Mucosa of gallbladder (tissue), 1 donor: ENCODE measurements around the gene KTI12. TPM values are rescaled to one million over a fixed set of nuclear protein-coding genes. Genes with fewer than 3 reads are reported as not detected.
"Not testable (repeated sequence)": the region's sequence is repeated elsewhere in the genome, so short reads cannot be mapped to it uniquely, and the experiment has no call there.

Experiments
- DNase-seq: peaks from one replicate; pipeline ENCODE4 v3.0.0-alpha.2; 2020; ENCODE audit warnings: low spot score
- total RNA-seq: library from RNA; stranded (reverse); gene quantifications from one replicate; pipeline ENCODE4 v1.2.1, GENCODE V29; 2021
- donor health status: DM: no; HTN: no; CAD: no.

KTI12 gene, protein sequence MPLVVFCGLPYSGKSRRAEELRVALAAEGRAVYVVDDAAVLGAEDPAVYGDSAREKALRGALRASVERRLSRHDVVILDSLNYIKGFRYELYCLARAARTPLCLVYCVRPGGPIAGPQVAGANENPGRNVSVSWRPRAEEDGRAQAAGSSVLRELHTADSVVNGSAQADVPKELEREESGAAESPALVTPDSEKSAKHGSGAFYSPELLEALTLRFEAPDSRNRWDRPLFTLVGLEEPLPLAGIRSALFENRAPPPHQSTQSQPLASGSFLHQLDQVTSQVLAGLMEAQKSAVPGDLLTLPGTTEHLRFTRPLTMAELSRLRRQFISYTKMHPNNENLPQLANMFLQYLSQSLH
- total RNA-seq = 5.9 TPM

DNA sequence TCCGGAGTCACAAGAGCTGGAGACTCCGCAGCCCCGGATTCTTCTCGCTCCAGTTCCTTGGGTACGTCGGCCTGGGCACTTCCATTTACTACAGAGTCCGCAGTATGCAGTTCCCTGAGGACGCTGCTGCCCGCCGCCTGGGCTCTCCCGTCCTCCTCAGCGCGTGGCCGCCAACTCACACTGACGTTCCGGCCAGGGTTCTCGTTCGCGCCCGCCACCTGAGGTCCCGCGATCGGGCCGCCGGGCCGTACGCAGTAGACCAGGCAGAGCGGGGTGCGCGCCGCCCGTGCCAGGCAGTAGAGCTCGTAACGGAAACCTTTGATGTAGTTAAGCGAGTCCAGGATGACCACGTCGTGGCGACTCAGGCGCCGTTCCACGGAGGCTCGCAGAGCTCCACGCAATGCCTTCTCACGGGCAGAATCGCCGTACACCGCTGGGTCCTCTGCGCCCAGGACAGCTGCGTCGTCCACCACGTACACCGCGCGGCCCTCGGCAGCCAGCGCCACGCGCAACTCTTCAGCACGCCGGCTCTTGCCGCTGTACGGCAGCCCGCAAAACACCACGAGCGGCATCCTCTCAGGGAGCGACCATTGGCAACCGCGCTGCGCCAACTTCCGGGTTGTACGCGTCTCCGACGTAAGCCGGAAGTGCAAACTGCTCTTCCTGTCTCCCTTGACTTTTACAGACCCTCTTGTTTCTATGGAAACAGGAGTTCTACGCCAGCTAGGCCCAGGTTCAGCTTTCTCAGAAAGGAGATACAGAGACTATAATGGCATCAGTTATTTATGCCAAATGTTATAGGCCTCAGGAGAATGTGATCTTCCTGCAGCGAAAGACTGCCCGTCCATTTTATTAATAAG lies at the start of gene KTI12:
KTI12 (minus strand) TSS at position 621 of the 860 bp plus-strand sequence; CDS start at position 572, 49 bp downstream.
- peak; percentile 88 for DNase-seq

- DNase-seq = no peak
These were observed 46.4 kb upstream of the KTI12 start for GRCh38 chr1:52080014-52080415.

DNA sequence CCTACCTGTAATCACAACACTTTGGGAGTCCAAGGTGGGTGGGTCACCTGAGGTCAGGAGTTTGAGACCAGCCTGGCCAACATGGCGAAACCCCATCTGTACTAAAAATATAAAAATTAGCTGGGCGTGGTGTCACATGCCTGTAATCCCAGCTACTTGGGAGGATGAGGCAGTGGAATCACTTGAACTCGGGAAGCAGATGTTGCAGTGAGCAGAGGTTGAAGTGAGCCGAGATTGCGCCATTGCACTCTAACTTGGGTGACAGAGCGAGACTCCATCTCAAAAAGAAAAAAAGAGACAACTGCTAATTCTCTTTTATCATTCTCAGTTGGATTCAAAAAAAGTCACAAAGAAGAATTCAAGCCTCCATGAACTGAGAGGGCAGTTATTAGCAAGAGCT lies 43.7 kb upstream of the KTI12 start:
- DNase-seq = not testable (repeated sequence)

DNA sequence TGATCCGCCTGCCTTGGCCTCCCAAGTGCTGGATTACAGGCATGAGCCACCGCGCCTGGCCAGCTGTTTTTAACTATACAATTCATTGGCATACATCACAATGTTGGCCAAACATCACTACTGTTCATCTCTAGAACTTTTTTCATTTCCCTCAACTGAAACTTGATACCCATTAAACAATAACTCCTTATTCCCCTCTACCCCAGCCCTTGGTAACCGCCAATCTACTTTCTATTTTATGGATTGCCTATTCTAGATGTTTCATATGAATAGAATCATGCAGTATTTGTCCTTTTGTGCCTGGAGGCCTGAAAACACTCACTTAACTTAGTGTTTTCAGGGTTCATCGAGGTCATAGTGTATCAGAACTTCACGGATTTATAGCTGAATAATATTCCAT lies 38.7 kb upstream of the KTI12 start:
- DNase-seq = no peak

DNA sequence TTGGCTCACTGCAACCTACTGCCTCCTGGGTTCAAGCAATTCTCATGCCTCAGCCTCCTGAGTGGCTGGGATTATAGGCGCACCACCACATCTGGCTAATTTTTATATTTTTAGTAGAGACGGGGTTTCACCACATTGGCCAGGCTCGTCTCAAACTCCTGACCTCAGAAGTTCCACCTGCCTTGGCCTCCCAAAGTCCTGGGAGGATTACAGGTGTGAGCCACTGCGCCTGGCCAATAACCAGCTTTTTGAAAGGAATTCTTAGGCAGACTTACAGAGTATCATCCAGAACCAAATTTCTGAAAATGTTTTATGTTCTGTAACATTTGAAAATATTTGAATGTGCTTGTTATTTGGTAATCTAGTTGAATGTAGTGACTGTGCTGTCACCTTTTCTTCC lies 37.1 kb upstream of the KTI12 start:
- no peak for DNase-seq

DNA sequence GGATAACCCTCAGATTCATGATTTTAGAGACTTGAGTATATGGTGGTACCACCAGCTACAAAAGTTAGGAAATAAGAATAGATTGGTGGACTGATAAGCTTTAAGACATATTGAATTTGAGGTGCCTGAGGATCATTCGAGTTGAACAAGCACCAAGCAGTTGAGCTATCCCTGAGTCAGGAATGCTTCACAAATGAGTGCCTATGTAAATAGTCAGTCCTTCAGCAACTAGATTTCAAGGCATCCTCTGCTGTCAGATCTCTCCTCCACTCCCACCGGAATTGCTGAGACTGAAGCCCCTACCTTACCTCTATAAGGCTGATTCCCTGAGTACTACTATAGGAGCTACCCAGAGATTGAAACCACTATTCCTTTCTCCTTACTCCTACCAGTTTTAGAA lies 29.6 kb upstream of the KTI12 start:
- no peak for DNase-seq

DNA sequence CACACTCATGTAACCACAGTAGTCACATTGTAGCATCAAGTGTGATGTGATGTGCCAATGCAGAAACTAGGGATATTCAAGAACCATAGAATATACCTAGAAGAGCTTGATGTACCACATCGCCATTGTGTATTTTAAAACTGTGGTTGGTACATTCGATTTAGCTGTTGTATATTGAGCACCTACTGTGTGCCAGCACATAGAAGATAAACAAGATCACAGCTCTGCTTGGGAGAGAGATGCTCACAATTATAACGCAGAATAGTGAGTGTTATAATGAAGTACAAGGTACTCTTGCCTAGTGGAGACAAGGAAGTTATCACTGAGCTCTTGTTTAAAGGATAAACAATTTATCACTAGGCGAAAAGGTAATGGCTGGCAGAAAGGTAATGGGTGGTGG lies 27.2 kb upstream of the KTI12 start:
- DNase-seq = no peak

DNA sequence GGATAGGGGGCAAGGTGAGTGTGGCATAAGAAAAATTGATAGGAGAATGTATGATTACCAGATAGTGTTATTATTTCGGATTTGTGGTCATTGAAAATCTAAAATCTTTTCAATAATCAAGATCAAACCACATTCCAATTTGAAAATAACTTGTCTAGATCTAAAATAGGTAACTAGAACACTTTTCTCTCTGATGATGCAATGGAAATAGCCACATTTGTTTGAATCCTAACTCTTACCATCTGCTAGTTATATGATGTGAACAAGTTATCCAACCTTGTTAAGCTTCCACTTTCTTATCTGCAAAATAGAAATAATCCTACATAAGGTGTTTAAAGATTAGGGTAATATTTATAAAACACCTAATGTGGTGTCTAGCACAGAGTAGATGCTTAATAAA lies 26.3 kb upstream of the KTI12 start:
- DNase-seq = no peak

GRCh38 chr1:52059321-52059720 lies 25.7 kb upstream of the KTI12 start:
- no peak for DNase-seq

GRCh38 chr1:52057876-52058415 lies 24.3 kb upstream of the KTI12 start:
- DNase-seq = no peak

- no peak for DNase-seq
These were observed 23.6 kb upstream of the KTI12 start for GRCh38 chr1:52057255-52057654.

GRCh38 chr1:52056937-52057231 lies 23.3 kb upstream of the KTI12 start:
- no peak for DNase-seq

DNA sequence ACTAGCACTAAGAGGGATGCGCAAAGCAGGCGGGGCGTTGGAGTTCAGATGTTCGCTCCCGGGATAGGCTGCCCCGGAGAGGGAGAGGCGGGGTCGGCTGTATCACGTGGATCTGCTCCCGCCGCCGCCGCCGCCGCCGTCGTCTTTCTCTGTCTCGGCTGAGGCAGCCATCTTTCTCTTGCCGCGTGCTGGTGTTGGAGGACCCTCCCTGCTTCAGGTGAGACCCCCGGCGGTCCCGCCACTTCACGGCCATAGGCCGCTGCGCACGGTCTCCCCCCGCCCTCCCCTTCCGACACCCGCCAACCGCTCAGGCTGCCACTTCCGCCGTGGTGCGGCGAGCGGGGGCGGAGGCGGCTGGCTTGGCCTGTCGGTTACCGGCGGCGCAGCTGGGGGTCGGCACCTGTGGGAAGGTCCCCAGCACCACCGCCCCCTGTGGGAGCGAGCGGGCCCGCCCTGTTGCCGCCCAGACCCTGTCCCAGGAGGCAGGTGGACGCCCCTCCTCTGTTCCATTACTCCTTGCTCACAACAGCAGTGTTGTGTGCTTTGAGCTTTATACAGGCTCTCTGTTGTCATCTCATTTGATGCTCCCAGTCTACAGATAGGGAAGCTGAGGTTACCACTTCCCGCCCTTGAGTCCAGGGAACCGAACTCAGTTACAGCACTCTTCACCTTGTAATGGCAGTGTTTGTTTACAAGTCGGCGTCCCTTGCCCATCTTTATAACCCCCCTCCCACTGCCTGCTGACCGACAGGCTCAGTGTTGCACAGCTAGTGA lies 22.7 kb upstream of the KTI12 start, which contains the start of gene BTF3L4:
BTF3L4 (plus strand) TSS at position 133 of the 774 bp plus-strand sequence. CDS start 3,553 bp downstream, outside the sequence.
- DNase-seq = peak; percentile 95

DNA sequence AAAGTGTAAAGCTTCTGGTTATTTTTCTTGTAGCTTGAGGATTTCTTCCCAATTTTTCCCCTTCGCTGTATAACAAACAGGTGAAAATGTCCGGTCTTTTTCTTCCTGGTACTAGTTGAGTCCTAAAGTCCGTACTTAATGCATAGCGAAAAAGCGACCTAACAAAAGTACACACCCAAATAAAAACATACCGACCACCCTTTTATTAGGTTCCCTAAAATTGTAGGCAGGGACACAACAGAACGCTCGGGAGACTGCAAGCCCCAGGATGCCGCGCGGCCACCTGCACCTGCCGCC lies 22.2 kb upstream of the KTI12 start:
- DNase-seq = no peak

DNA sequence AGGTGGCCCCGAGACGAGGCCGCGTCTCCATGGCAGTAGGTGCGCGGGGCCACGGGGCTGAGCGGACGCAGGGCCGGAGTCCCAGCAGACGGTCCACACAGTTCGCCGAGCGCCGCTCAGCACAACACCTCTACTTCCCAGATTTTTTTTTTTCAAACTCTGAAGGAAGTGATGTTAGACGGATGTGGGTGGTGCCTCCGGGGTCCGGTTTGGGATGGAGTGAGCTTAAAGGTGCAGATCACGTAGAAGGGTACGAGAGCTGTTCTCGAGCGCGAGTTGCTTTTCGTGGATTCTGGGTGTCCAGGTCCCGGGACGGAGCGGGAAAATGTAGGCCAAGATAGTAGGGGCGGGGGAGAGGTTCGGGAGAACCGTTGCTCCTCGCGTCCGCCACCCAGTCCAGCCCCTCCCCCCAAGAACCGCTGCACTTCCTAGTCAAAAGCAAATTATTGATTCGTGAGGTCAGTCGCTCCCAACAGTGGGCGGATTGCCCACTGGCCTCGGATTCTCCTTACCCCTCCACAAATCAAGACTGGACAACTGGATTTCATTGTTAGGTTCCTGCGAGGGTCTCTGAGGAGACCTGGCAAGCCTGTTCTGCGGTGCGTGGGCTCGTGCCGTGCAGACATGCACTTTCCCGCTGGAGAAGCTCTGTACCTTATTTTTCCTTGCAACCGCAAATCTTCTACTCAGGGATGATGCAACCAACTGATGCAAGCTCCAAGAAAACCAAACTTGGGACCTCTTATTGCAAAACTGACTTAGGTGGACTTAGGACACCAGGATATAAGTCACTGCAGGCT lies 21.7 kb upstream of the KTI12 start, which contains the start of gene TXNDC12:
TXNDC12 (minus strand) TSS at position 126 of the 800 bp plus-strand sequence; CDS start at position 31, 95 bp downstream.
- peak; percentile 88 for DNase-seq

GRCh38 chr1:52054496-52055065 lies 21.0 kb upstream of the KTI12 start:
- DNase-seq = no peak

- DNase-seq = no peak
These were observed 20.3 kb upstream of the KTI12 start for GRCh38 chr1:52053862-52054261.

DNA sequence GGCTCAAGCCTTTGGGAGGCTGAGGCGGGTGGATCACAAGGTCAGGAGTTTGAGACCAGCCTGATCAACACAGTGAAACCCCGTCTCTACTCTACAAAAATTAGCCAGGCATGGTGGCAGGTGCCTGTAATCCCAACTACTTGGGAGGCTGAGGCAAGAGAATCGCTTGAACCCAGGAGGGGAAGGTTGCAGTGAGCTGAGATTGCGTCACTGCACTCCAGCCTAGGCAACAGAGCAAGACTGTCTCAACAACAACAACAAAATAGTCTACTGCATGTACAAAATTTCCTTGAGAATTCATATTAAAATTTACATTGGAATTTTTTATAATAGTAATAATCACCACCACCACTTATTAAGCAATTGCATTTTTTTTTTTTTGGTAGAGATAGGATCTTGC lies 15.7 kb upstream of the KTI12 start:
- not testable (repeated sequence) for DNase-seq

DNA sequence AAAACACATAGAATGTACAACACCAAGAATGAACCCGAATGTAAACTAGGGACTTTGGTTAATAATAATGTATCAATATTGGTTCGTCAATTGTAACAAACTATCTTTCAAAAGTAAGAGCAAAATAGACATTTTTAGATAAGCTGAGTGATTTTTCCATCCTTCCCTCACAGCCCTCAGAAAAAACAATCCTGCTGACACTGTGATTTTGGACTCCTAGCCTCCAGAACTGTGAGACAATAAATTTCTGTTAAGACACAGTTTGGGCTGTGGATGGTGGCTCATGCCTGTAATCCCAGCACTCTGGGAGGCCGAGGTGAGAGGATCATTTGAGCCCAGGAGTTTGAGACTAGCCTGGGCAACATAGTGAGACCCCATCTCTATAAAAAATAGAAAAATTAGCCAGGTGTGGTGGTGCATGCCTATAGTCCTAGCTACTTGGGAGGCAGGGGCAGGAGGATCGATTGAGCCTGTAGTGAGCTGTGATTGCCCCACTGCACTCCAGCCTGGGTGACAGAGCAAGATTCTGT lies 12.1 kb upstream of the KTI12 start:
- not testable (repeated sequence) for DNase-seq

DNA sequence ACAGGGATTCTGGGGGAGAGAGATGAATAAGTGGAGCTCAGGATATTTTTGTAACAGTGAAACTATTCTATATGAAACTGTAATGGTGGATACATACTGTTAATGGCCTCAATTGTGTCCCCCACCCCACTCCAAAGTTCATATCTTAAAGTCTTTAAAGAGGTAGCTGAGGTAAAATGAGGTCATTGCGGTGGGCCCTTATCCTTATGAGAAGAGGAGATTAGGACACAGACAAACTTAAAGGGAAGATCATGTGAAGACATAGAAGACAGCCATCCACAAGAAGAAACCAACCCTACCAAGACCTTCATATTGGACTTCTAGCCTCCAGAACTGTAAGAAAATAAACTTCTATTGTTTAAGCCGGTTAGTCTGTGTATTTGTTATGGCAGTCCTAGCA lies 11.6 kb upstream of the KTI12 start:
- DNase-seq = no peak
